Vagina (tissue), 2 donors: ENCODE measurements around the gene SLU7.

Experiments used
- POLR2A ChIP-seq, 2 donors: fragments of 450-650 bp; IDR thresholded peaks; one replicate each; pipeline ENCODE4 v1.6.1; 2017; ENCODE audit warnings: antibody characterized with exemption in 2 of 2, mild to moderate bottlenecking in 2 of 2, moderate library complexity in 2 of 2
- TF ChIP-seq, protein P1 (sequence below), 3 experiments: fragments of 450-650 bp in 2 of 3; fragments of 200-600 bp in 1 of 3; sonication (generic) in 1 of 3; IDR thresholded peaks; one replicate each; pipeline ENCODE4 v1.5.1; 2017 to 2019; ENCODE audit warnings: antibody characterized with exemption in 3 of 3, mild to moderate bottlenecking in 2 of 3, moderate library complexity in 2 of 3

DNA sequence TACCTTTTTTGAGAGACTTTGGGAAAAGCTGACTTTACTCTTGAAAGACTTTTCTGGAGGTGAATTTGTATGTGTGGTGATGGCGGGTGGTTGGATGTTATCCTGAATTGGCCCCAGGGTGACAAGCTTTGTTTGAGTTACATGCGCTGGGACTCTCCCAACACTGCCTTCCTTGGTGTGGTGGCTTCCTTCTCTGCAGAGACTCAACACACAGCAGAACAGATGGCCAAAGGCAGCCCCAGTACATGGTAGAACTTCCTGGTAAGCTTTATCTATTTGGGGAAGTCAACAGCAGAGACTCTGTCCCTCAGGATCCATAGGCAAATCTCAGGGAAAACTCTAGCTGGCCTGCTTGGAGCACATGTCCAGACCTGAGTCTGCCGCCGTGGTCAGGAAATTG lies 66.6 kb downstream of the SLU7 start:
- TF ChIP-seq, protein P1, sequence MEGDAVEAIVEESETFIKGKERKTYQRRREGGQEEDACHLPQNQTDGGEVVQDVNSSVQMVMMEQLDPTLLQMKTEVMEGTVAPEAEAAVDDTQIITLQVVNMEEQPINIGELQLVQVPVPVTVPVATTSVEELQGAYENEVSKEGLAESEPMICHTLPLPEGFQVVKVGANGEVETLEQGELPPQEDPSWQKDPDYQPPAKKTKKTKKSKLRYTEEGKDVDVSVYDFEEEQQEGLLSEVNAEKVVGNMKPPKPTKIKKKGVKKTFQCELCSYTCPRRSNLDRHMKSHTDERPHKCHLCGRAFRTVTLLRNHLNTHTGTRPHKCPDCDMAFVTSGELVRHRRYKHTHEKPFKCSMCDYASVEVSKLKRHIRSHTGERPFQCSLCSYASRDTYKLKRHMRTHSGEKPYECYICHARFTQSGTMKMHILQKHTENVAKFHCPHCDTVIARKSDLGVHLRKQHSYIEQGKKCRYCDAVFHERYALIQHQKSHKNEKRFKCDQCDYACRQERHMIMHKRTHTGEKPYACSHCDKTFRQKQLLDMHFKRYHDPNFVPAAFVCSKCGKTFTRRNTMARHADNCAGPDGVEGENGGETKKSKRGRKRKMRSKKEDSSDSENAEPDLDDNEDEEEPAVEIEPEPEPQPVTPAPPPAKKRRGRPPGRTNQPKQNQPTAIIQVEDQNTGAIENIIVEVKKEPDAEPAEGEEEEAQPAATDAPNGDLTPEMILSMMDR (IDR thresholded peaks at IDR 0.05), result no peak
- TF ChIP-seq POLR2A (IDR thresholded peaks at IDR 0.05), result no peak
